ENCODE results near the gene DYNLRB2.
A peak's percentile ranks its signal among the peaks of the same experiment; 100 is the strongest.

The DYNLRB2 gene

DNA sequence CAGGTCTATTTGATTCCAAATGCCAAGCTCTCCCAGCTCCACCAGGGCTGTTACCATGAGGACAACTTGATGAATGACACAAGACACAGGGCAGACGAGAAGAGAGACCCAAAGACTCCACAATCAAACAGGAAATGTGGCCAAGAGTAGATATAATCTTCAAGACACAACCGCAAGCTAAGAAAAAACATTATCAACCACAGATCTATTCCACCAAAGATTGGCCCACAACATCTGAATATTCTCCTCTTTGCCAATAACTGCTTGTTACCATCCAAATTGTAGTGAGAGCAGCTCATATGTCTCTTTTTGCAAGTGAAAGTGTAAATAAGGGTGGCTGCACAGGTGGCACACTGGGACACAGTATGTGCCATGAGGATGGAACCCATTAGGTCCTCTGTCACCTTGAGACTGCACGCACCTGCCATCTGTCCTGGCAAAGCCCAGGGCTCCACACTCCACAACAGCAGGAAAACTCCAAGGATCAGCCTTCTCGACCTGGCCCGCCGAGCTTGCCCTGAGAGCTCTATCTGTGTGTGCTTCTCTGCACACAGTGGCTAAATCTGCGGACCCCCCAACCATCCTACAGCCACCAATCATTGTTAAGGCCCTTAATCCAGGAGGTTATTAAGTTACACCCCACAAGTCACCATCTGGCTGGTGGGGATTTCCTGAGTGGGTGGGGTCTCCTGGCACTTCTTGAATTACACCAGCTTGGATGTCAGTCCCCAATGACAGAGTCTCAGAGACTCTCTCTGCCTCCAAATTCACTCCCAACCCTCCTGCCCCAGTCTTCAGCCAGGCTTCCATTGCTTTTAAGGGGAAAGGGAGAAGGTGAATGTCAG lies 50.5 kb downstream of the DYNLRB2 start:
- ATAC-seq (ENCODE audit: insufficient read depth, low read depth) (peak; percentile 93), DNase-seq (peak; percentile 52)
- no peak overlapping the region for H3K4me2 ChIP-seq (ENCODE audit: insufficient read depth, low read length)
- H3K9ac ChIP-seq (ENCODE audit: low read depth, low read length): no peak overlapping the region
- H3K4me1 ChIP-seq (ENCODE audit: insufficient read depth, low read length): peaks cover 16% of the 10 kb centered on the region
- H3K36me3 ChIP-seq (ENCODE audit: insufficient read depth, low read length): no peaks in the 10 kb centered on the region
- peaks cover 11% of the 10 kb centered on the region for H3K27me3 ChIP-seq (ENCODE audit: insufficient read depth, low read length, poor library complexity)
- H3K4me3 ChIP-seq (ENCODE audit: low read depth in 1 of 2, low read length in 2 of 2): no peak overlapping the region
- no peaks in the 10 kb centered on the region for H3K79me2 ChIP-seq (ENCODE audit: insufficient read depth, low read length)
- TF ChIP-seq EZH2 (IDR thresholded peaks at IDR 0.05; ENCODE audit: borderline replicate concordance, low read depth, low read length, severe bottlenecking): no peak
- TF ChIP-seq, protein P1, sequence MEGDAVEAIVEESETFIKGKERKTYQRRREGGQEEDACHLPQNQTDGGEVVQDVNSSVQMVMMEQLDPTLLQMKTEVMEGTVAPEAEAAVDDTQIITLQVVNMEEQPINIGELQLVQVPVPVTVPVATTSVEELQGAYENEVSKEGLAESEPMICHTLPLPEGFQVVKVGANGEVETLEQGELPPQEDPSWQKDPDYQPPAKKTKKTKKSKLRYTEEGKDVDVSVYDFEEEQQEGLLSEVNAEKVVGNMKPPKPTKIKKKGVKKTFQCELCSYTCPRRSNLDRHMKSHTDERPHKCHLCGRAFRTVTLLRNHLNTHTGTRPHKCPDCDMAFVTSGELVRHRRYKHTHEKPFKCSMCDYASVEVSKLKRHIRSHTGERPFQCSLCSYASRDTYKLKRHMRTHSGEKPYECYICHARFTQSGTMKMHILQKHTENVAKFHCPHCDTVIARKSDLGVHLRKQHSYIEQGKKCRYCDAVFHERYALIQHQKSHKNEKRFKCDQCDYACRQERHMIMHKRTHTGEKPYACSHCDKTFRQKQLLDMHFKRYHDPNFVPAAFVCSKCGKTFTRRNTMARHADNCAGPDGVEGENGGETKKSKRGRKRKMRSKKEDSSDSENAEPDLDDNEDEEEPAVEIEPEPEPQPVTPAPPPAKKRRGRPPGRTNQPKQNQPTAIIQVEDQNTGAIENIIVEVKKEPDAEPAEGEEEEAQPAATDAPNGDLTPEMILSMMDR (IDR thresholded peaks at IDR 0.05; ENCODE audit: borderline replicate concordance, extremely low read depth, low read length, poor library complexity, severe bottlenecking): no peak
- 0 out of 2 replicates have a peak, but pooled peaks cover 8% of the 10 kb centered on the region for H4K20me1 ChIP-seq (ENCODE audit: insufficient read depth, low read length)
- H2AFZ ChIP-seq (ENCODE audit: low read depth, low read length): no peak overlapping the region
- no peaks in the 10 kb centered on the region for H3K9me3 ChIP-seq (ENCODE audit: insufficient read depth, low read length, severe bottlenecking)
- H3K27ac ChIP-seq (ENCODE audit: low read length): no peak overlapping the region

DNA sequence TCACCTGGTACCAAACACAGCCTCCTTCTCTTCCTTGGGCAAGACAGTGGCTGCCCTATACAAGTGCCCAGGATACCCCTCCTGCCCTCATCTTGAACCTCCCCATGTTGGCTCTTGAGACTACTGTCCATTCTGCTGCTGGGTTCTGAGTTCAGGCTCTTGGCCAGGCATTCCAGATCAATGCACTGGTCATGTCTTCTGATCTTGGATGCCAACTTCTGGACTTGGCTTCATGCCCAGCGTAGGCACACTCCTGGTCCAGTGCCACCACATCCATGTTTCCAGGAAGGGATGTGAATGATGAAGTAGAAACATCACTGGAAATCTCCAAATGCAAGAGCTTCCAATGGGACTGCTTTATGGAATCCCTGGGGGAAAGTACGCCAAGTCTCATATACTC lies 51.5 kb downstream of the DYNLRB2 start:
- Histone ChIP-seq H3K27me3 (ENCODE audit: insufficient read depth, low read length, poor library complexity) (peaks cover 5% of the 10 kb centered on the region), H4K20me1 (ENCODE audit: insufficient read depth, low read length) (0 out of 2 replicates have a peak, but pooled peaks cover 8% of the 10 kb centered on the region), H3K9me3 (ENCODE audit: insufficient read depth, low read length, severe bottlenecking) (no peaks in the 10 kb centered on the region), H3K9ac (ENCODE audit: low read depth, low read length) (no peak overlapping the region), H3K36me3 (ENCODE audit: insufficient read depth, low read length) (no peaks in the 10 kb centered on the region), H2AFZ (ENCODE audit: low read depth, low read length) (no peak overlapping the region), H3K4me3 (ENCODE audit: low read depth in 1 of 2, low read length in 2 of 2) (no peak overlapping the region), H3K4me1 (ENCODE audit: insufficient read depth, low read length) (peaks cover 16% of the 10 kb centered on the region), H3K4me2 (ENCODE audit: insufficient read depth, low read length) (no peak overlapping the region), H3K79me2 (ENCODE audit: insufficient read depth, low read length) (no peaks in the 10 kb centered on the region), H3K27ac (ENCODE audit: low read length) (no peak overlapping the region)
- ATAC-seq (ENCODE audit: insufficient read depth, low read depth): no peak
- no peak for DNase-seq
- TF ChIP-seq, protein P1 (IDR thresholded peaks at IDR 0.05; ENCODE audit: borderline replicate concordance, extremely low read depth, low read length, poor library complexity, severe bottlenecking): no peak
- no peak for TF ChIP-seq EZH2 (IDR thresholded peaks at IDR 0.05; ENCODE audit: borderline replicate concordance, low read depth, low read length, severe bottlenecking)

- Histone ChIP-seq H4K20me1 (ENCODE audit: insufficient read depth, low read length) (0 out of 2 replicates have a peak, but pooled peaks cover 8% of the 10 kb centered on the region), H3K9me3 (ENCODE audit: insufficient read depth, low read length, severe bottlenecking) (no peaks in the 10 kb centered on the region), H3K4me2 (ENCODE audit: insufficient read depth, low read length) (no peak overlapping the region), H3K4me3 (ENCODE audit: low read depth in 1 of 2, low read length in 2 of 2) (no peak overlapping the region), H3K27me3 (ENCODE audit: insufficient read depth, low read length, poor library complexity) (no peaks in the 10 kb centered on the region), H2AFZ (ENCODE audit: low read depth, low read length) (no peak overlapping the region), H3K36me3 (ENCODE audit: insufficient read depth, low read length) (no peaks in the 10 kb centered on the region), H3K4me1 (ENCODE audit: insufficient read depth, low read length) (peaks cover 16% of the 10 kb centered on the region), H3K27ac (ENCODE audit: low read length) (no peak overlapping the region), H3K79me2 (ENCODE audit: insufficient read depth, low read length) (no peaks in the 10 kb centered on the region), H3K9ac (ENCODE audit: low read depth, low read length) (no peak overlapping the region)
- no peak for TF ChIP-seq EZH2 (IDR thresholded peaks at IDR 0.05; ENCODE audit: borderline replicate concordance, low read depth, low read length, severe bottlenecking)
- TF ChIP-seq, protein P1 (IDR thresholded peaks at IDR 0.05; ENCODE audit: borderline replicate concordance, extremely low read depth, low read length, poor library complexity, severe bottlenecking): no peak
- no peak for ATAC-seq (ENCODE audit: insufficient read depth, low read depth)
- DNase-seq: no peak
Observed at GRCh38 chr16:80594756-80595155, 54.0 kb downstream of the DYNLRB2 start.

Data from DND-41 (cell line).